Colonic mucosa (tissue), 4 donors: ENCODE results near the gene BCKDHA. TPM values are rescaled to one million over a fixed set of nuclear protein-coding genes. Genes with fewer than 3 reads are reported as not detected.

Source experiments
- DNase-seq: peaks from one replicate; pipeline ENCODE4 v3.0.0-alpha.2; 2020
- H3K27ac ChIP-seq: fragments of 200-600 bp; one replicate; pipeline ENCODE4 v1.8.0; 2021
- H3K27me3 ChIP-seq: fragments of 200-600 bp; one replicate; pipeline ENCODE4 v1.8.0; 2021
- H3K36me3 ChIP-seq: fragments of 200-600 bp; one replicate; pipeline ENCODE4 v1.8.0; 2021
- H3K4me1 ChIP-seq: fragments of 200-600 bp; one replicate; pipeline ENCODE4 v1.8.0; 2021; ENCODE audit warnings: mild to moderate bottlenecking
- H3K4me3 ChIP-seq: fragments of 200-600 bp; one replicate; pipeline ENCODE4 v1.8.0; 2021
- H3K9ac ChIP-seq, 2 donors: one replicate each; pipeline ENCODE4 v1.7.0; 2013; ENCODE audit warnings: control low read depth in 2 of 2, low read depth in 2 of 2, low read length in 2 of 2
- H3K9me3 ChIP-seq: fragments of 200-600 bp; one replicate; pipeline ENCODE4 v1.8.0; 2021
- intact Hi-C: fragments of 100-400 bp; cut with DNase I; formaldehyde crosslinking; loops from one replicate; pipeline ENCODE4 v1.14.1; 2022
- total RNA-seq, 2 donors: library from RNA; stranded (reverse); fragmentation: NEBNext Ultra II Directional in 1 of 2; extraction: Animal tissue kit (Norgen Biotek cat#: 25700) in 1 of 2; gene quantifications; one replicate each; pipeline ENCODE4 v1.2.1, GENCODE V29; 2021
- TF ChIP-seq, protein P1 (sequence below): fragments of 200-600 bp; IDR thresholded peaks from one replicate; pipeline ENCODE4 v1.8.0; 2022; ENCODE audit warnings: antibody characterized with exemption, mild to moderate bottlenecking
- donor health status: healthy.
- donor health status: DM: no; HTN: no; CAD: no.
- donor health status: DM: no; HTN: no; CAD: no.

Gene BCKDHA
- total RNA-seq, 2 donors from 2014 or later = 18.8 to 31.7 TPM

DNA sequence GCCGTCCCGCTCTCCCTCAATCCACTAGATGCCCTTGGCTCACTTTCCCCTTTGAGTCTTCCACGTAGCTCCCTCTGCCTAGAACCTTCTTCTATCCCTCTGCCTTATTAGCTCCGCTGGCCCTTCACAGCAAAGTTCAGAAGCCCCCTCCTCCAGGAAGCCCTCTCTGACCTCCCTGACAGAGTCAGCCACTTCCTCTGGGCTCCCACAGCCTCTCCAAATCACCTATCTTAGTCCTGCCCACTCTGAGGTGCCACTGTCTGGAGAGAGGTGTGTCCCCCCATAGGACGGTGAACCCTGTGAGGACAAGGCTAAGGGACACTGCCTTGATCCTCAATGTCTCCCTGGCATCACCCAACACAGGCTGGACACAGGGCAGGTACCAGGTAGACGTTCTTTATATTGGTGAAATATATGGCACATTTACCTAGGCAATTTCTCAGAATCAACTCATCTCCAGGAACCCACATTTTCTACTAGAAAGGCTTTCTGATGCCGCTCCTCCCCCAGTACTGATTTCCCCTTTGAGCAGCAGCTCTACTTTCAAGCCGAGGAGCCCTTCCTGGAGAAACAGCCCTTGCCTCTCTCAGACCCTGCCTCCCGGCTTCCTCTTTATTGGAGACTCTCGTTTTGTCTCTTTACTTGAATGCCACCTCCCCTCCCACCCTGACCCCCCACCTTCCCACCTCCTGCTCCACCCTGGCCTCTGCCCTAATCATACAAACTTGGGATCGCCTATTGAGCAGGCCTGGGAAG lies 40.5 kb upstream of the BCKDHA start:
- TF ChIP-seq, protein P1, sequence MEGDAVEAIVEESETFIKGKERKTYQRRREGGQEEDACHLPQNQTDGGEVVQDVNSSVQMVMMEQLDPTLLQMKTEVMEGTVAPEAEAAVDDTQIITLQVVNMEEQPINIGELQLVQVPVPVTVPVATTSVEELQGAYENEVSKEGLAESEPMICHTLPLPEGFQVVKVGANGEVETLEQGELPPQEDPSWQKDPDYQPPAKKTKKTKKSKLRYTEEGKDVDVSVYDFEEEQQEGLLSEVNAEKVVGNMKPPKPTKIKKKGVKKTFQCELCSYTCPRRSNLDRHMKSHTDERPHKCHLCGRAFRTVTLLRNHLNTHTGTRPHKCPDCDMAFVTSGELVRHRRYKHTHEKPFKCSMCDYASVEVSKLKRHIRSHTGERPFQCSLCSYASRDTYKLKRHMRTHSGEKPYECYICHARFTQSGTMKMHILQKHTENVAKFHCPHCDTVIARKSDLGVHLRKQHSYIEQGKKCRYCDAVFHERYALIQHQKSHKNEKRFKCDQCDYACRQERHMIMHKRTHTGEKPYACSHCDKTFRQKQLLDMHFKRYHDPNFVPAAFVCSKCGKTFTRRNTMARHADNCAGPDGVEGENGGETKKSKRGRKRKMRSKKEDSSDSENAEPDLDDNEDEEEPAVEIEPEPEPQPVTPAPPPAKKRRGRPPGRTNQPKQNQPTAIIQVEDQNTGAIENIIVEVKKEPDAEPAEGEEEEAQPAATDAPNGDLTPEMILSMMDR = no peak
- H3K27me3 ChIP-seq = peaks cover 7% of the 10 kb centered on the region
- no peaks in the 10 kb centered on the region for H3K36me3 ChIP-seq
- no peaks in the 10 kb centered on the region for H3K9me3 ChIP-seq
- no peak overlapping the region for H3K27ac ChIP-seq
- H3K4me1 ChIP-seq = peaks cover 6% of the 10 kb centered on the region
- intact Hi-C loops = no loop called here
- no peak overlapping the region for H3K4me3 ChIP-seq
- no peak for DNase-seq
- no peak overlapping the region for H3K9ac ChIP-seq

DNA sequence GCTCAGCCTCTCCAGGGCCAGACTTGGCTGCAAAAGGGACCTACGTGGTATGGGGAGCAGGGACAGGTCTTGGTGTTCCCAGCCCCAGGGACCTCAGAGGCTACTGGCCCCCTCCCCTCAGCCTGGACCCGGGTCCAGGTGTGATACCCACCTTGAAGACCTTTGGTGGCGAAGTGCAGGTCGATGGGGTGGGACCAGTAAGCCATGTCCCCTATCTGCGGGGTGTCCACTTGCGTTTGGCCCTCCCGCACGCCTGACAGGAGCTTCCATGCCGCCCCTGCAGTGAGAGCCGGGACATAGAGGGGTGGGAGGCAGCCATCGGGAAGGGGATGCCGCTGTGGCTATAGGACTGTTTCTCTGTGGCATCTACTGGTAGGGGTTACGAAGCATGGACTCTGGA lies 39.9 kb upstream of the BCKDHA start:
- Histone ChIP-seq H3K27ac (no peak overlapping the region), H3K4me1 (peaks cover 1% of the 10 kb centered on the region), H3K9me3 (no peaks in the 10 kb centered on the region), H3K36me3 (no peaks in the 10 kb centered on the region), H3K27me3 (peaks cover 2% of the 10 kb centered on the region), H3K4me3 (no peak overlapping the region), H3K9ac (no peak overlapping the region)
- TF ChIP-seq, protein P1 = no peak
- DNase-seq = no peak
- intact Hi-C loops = no loop called here

DNA sequence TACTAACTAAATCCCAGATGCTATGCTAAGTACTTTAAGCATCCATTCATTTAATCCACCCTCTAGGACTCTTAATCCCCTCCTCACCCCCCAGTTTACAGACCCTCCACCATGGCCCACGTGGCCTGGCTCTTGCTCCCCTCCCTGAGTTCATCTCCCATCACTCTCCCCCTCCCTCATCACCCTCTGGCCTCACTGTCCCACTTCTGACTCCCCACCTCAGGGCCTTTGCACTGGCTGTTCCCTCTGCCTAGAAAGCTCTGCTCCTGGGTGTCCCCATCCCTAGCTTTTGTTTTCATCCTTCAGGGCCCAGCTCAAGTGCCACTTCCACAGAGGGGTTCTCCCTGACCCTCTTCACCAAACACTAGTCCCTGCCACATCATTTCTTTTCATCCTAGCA lies 37.9 kb upstream of the BCKDHA start:
- TF ChIP-seq, protein P1 = no peak
- no peak for DNase-seq
- peaks cover 3% of the 10 kb centered on the region for H3K4me1 ChIP-seq
- no peak overlapping the region for H3K9ac ChIP-seq
- H3K9me3 ChIP-seq = no peaks in the 10 kb centered on the region
- no peaks in the 10 kb centered on the region for H3K27me3 ChIP-seq
- no peaks in the 10 kb centered on the region for H3K36me3 ChIP-seq
- intact Hi-C loops = no loop called here
- no peak overlapping the region for H3K27ac ChIP-seq
- no peak overlapping the region for H3K4me3 ChIP-seq

DNA sequence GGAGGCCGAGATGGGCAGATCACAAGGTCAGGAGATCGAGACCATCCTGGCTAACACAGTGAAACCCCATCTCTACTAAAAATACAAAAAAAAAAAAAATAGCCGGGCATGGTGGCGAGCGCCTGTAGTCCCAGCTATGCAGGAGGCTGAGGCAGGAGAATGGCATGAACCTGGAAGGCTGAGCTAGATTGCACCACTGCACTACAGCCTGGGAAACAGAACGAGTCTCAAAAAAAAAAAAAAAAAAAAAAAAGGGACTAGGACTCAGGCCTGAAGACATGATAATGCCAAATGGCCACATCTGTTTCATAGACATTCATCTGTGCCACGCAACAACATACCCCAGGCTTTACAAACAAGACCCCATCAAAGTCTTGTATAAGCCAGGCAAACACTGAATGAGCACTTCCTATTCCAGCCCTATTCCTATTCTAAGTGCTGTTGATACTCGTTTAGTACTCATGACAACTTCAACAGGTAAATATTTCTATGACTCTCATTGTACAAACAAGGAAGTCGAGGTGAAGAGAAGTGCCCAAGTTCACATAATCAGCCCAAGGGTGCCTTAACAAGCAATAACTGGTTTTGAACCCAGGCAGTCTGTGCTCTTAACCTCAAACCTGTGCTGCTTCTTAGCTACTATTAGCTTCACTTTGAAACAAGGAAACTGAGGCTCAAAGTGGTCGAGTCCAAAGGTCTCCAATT lies 35.3 kb upstream of the BCKDHA start:
- Histone ChIP-seq H3K4me1 (peaks cover 3% of the 10 kb centered on the region), H3K27ac (peak overlapping the region; percentile 90), H3K36me3 (no peaks in the 10 kb centered on the region), H3K27me3 (no peaks in the 10 kb centered on the region), H3K4me3 (no peak overlapping the region), H3K9ac (no peak overlapping the region), H3K9me3 (no peaks in the 10 kb centered on the region)
- TF ChIP-seq, protein P1 = no peak
- DNase-seq = peak; percentile 36
- intact Hi-C loops = no loop called here

DNA sequence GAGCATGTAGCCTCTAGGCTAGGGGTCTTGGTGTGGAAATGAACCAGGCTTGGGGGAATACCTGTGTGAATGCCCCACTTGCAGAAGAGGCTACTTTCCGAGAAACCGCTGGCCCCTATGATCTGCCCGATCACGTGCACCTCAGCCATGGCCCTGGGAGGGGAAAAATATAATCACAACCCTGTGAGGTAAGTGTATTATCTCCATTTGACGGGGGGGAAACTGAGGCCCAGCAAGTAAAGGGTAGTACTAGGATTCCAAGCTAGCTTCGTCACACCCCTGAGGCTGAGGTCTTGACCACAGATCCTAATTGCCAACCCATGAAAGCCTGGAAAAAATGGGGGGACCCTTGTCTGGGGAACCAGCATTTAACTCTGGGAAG lies 34.3 kb upstream of the BCKDHA start:
- H3K9ac ChIP-seq = peak overlapping the region in 1 of 2 donors; percentile 91
- H3K27me3 ChIP-seq = no peaks in the 10 kb centered on the region
- DNase-seq = no peak
- intact Hi-C loops = no loop called here
- TF ChIP-seq, protein P1 = no peak
- H3K36me3 ChIP-seq = no peaks in the 10 kb centered on the region
- H3K4me1 ChIP-seq = peaks cover 3% of the 10 kb centered on the region
- peak overlapping the region; percentile 90 for H3K27ac ChIP-seq
- no peaks in the 10 kb centered on the region for H3K9me3 ChIP-seq
- H3K4me3 ChIP-seq = peak overlapping the region; percentile 49
